Middle frontal gyrus (tissue), 1 donor: ENCODE data around the gene ITPRIPL2.

Source experiments
- DNase-seq: peaks from one replicate; pipeline ENCODE4 v3.0.0-alpha.2; 2015; ENCODE audit warnings: low spot score; ENCODE audit errors: extremely low spot score

ITPRIPL2 gene

GRCh38 chr16:19119564-19119963 lies 5.8 kb downstream of the ITPRIPL2 start:
- DNase-seq, result no peak

DNA sequence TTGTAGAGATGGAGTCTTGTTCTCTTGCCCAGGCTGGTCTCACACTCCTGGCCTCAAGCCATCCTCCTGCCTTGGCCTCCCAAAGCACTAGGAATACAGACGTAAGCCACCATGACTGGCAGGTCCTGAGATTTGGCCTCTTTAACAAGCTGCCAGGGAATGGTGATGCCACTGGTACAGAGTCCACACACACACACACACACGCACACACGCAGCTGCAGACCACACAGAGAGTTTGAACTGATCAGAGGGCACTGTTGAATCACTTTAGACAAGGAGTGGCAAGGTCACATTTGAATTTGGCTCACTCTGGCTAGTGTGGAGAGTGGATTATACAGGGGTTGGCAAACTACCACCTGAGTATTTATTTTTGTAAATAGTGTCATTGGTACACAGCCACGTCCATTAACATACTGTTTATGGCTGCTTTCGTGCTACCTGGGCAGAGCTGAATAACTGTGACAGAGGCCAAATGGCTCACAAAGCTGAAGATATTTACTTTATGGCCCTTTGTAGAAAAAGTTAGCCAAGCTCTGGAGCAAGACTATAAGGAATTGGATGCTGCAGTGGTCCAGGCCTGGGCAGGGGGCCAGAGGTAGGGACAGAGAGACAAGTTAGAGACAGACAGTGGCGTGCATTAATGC lies 9.9 kb downstream of the ITPRIPL2 start:
- no peak for DNase-seq

- no peak for DNase-seq
Observed at GRCh38 chr16:19126300-19126699, 12.5 kb downstream of the ITPRIPL2 start.

GRCh38 chr16:19127205-19127604 lies 13.4 kb downstream of the ITPRIPL2 start:
- DNase-seq, result no peak

GRCh38 chr16:19127674-19128131 lies 13.9 kb downstream of the ITPRIPL2 start:
- no peak for DNase-seq

DNA sequence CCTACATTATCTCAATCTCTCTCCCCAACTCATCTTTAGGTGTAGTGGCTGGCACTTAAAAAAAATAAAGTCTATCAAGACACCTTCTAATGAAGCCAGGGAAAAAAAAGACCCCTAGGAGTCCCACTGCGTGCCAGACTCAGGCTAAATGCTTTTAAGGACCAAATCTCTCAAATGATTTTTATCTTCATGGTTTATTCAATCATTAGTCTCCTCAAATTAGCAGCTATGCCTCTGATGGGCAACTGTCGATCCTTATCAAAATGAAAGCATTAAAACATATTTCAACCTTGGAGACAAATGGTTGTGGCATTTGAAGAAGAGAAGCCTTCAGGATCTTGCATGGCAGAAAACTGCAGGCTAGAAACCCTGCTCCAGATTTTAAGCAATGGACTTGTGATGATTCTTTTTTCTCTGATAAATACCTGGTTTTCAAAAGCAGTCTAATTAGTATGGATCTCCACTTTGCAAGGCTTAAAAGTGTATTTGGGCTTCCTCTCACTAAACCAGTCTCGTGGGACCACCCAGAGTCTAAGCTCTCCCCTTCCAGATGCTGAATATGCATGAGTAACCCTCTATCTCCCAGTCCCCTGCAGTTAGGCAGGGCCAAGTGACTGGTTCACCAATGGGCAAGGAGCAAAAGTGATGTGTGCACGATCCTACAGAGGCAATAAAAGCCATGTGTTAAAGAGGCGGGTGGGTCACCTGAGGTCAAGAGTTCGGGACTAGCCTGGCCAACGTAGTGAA lies 14.9 kb downstream of the ITPRIPL2 start:
- no peak for DNase-seq

DNA sequence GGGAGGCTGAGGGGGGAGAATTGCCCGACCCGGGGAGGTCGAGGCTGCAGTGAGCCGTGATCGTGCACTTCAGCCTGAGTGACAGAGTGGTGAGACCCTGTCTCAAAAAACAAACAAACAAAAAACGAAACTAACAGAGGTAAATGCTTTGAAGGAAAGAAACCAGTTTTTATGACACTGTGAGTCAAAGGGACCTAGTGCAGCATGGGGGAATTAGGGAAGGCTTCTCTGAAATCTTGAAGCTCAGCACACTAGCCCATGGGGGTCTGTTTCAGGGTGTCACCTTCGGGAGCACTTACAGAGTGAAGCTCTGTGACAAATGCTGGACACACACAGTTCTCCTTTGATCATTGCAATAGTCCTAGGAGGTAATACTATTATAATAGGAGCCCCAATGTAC lies 16.6 kb downstream of the ITPRIPL2 start:
- DNase-seq, result no peak

DNA sequence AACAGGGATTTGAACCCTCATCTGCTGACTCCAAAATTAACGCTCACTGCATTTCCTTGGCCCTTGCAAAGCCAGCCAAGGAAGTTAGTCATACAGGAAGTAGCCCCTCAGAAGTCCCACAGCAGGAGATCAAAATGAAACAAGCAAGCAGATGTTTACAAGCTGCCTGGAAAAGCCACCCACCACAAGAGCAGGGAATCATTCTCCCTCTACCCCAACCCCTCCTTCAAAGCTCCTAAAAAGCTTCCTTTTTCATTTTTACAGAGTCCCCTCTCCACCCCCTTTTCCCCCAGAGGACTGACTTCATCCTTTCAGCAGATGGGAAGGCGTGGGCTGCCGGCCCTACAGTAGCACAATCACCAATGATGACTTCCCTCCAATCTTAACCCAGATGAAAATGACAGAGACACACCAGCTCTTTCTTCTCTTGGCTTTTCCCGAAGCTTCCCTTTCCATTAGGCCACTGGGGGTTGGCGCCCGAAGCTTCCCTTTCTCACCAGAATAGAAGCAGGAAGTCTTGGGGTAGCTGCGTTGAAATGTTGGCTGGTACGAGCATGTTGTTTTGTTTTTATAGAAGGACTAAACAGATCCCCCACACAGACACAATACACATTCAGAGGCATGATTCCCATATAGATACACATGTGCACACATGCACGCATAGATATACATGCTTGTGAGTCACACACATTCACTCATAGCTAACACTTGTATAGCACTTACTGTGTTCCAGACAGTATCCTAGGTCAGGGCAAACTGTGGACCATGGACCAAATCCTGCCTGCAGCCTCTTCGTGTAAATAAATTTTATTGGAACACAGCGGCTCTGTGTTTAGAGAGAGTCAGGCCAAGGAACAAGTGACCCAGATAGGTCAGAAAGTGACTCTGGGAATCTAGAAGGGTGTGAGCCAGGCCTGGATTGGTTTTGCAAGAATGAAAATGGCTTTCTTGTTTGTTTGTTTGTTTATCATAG lies 17.4 kb downstream of the ITPRIPL2 start:
- peak; percentile 16 for DNase-seq

GRCh38 chr16:19131825-19132218 lies 18.1 kb downstream of the ITPRIPL2 start:
- DNase-seq, result no peak

DNA sequence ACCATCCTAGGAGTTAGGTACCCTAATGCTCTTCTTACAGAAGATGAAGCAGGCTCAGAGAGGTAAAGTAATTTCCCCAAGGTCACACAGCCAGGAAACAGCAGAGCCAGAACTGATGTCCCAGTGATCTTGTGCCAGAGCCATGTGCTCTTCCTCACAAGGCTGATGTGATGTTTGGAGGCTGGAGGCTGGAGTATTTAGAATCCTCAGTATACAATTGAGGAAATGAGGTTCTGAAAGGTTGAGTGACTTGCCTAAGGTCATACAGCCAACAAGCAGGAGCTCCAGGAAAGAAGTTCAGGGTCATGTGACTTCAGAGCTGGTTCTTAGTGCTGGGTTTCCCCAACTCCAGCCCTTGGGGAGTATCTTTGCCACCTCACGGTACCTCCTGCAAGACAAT lies 18.5 kb downstream of the ITPRIPL2 start:
- no peak for DNase-seq

DNA sequence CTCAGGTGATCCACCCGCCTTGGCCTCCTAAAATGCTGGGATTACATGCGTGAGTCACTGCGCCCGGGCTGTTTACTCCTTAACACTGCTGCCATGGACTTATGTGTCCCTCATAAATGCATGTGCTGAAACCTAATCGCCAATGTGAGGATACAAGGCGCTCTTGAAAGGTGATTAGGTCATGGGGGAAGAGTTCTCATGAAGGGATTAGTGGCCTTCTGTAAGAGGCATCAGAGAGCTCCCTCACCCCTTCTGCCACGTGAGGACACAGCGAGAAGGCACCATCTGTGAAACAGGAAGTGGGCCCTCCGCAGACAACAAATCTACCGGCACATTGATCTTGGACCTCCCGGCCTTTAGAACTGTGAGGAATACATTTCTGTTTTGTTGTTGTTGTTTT lies 19.1 kb downstream of the ITPRIPL2 start:
- no peak for DNase-seq

DNA sequence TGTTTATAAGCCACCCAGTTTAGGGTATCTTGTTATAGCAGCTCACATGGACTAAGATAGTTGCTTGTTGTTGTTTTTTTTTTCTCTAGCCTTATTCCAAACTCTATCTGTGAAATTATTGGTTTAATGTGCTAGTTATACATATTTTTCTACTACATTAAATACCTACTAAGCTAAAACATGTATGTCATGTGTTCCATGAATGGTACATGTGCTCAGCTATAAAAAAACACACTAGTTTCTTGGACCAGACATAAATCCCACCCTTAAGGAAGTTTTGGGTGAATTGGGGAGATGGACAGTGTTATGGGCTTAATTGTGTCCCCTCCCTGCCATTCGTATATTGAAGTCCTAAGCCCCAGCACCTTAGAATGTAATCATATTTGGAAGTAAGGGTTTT lies 19.8 kb downstream of the ITPRIPL2 start:
- no peak for DNase-seq

DNA sequence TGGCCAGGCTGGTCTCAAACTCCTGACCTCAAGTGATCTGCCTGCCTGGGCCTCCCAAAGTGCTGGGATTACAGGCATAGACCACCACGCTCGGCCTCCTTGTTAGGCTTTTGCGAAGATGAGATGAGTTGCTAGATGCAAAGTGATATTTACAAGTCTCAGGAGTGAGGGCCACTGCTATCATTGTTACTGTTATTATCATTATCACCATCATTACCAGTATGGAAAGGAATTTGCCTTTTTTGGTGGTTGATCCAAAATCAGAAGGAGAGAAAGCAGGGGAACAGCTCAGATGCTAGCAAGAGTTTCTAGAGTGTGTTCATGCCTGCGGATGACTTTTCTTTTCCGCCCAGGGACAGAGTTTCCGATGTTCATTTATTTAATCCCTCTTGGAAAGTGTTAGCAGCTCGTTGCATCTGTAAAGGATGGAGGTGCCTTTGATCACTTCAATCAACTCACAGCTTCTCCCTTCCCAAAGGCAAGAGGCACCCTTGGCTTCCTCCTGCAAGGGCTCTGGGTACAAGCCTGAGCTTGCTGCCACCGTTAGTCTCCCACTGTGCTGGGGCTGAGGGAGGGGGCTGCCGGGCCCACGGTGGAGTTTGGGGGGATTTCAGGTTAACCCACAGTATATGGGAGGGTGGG lies 21.6 kb downstream of the ITPRIPL2 start:
- no peak for DNase-seq

DNA sequence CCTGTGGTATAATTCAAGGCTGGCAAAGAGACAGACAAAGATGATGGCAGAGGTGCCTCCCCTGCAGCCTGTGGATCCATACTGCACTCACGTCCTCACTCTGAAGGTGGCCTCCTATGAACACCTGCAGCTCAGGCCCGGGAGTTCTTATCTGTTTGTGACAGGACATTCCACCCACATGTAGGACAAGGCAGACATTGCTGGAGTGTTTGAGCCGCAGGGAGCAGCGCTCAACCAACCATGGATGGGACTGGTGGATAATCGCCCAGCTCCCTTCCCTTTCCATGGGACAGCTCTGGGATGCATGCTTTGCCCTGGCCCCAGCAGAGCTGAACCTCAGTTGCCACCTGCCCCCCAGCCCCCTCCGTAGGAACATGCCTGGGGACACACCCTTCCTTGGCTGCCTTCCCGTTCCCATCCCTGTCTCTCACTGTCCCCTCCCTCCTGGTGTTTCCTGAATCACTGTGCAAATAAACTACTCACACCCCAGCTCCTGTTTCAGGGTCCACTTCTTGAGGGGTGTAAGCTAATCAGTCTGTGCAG lies 22.2 kb downstream of the ITPRIPL2 start:
- DNase-seq, result no peak

- DNase-seq, result no peak
Observed at GRCh38 chr16:19136549-19137196, 22.9 kb downstream of the ITPRIPL2 start.

DNA sequence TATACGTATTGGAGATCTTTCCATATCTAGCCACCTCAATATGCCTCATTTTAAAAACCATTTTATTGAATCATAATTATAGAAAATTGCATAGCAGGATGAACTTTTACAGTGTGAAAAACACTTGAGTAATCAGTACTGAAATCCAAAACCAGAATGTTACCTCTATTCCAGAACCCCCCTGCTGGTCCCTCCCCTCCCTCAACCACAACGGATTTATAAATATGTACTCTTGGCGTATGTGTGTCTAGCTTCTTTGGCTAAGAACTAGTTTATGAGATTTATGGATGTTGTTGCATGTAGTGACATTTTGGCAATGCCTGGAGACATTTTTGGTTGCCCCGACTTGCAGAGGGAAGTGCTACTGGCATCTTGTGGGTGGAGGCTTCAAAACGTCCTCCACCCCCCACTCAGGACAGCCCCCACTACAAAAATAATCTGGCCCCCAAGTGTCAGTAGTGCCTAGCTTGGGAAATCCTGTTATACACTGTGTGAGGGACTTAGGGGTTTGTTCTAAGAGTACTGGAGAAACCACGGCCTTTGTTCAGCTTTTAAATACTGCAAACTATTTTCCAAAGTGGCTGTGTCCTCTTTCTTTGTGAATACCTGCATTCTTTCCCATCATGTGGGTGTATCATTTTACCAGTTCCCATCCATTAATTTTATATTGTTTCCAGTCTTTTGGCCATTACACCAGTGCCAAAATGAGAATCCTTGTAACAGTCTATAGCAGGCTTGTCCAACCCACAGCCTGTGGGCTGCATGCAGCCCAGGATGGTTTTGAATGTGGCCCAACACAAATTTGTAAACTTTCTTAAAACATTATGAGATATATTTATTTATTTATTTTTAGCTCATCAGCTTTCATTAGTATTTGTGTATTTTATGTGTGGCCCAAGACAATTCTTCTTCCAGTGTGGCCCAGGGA lies 23.7 kb downstream of the ITPRIPL2 start:
- no peak for DNase-seq

- no peak for DNase-seq
Observed at GRCh38 chr16:19138601-19139000, 24.8 kb downstream of the ITPRIPL2 start.

- DNase-seq, result no peak
Observed at GRCh38 chr16:19139436-19140091, 25.8 kb downstream of the ITPRIPL2 start.

GRCh38 chr16:19140396-19140795 lies 26.6 kb downstream of the ITPRIPL2 start:
- DNase-seq, result no peak
